GM12892 (cell line): ENCODE data around the gene MTHFR.

Experiments used
- POLR2A ChIP-seq: IDR thresholded peaks from 2 replicates; pipeline ENCODE4 v1.6.1; 2011; ENCODE audit warnings: low read depth, low read length, control low read depth
- POLR2AphosphoS5 ChIP-seq: IDR thresholded peaks from 2 replicates; pipeline ENCODE4 v1.6.1; 2011; ENCODE audit warnings: low read depth, low read length, control low read depth
- TAF1 ChIP-seq: IDR thresholded peaks from 2 replicates; pipeline ENCODE4 v1.6.1; 2011; ENCODE audit warnings: low read depth, mild to moderate bottlenecking, control low read depth, low read length, borderline replicate concordance

- TF ChIP-seq POLR2AphosphoS5: no peak
- TF ChIP-seq POLR2A: no peak
- no peak for TF ChIP-seq TAF1
Observed at GRCh38 chr1:11797525-11798216, 8.1 kb downstream of the MTHFR start.
